Natural killer cell (primary cell): ENCODE results near the gene ALDOC. TPM values are rescaled to one million over a fixed set of nuclear protein-coding genes. Genes with fewer than 3 reads are reported as not detected.

Experiments used
- ATAC-seq, 3 donors: fragments of 150-1000 bp in 2 of 3; fragments of 200-7000 bp in 1 of 3; cut with Tn5 transposase; 1 replicate in 1 of 3; 2 replicates in 2 of 3; pipeline ENCODE4 v1.10.0; 2021; ENCODE audit warnings: mild to moderate bottlenecking in 2 of 3, moderate library complexity in 2 of 3
- DNase-seq, 2 donors: peaks; one replicate each; pipeline versions ENCODE4 v3.0.0 to v3.0.0-alpha.2; 2013 to 2021; ENCODE audit warnings: mixed read lengths in 1 of 2
- H3K27ac ChIP-seq: one replicate; pipeline ENCODE4 v1.5.1; 2013; ENCODE audit warnings: mild to moderate bottlenecking, low read length
- H3K27me3 ChIP-seq: one replicate; pipeline ENCODE4 v1.6.1; 2013; ENCODE audit warnings: low read length; ENCODE audit not compliant: control insufficient read depth, insufficient read depth
- H3K36me3 ChIP-seq: one replicate; pipeline ENCODE4 v1.6.1; 2013; ENCODE audit warnings: low read length; ENCODE audit not compliant: control insufficient read depth, insufficient read depth
- H3K4me1 ChIP-seq: one replicate; pipeline ENCODE4 v1.6.1; 2013; ENCODE audit warnings: low read length; ENCODE audit not compliant: control insufficient read depth, insufficient read depth
- H3K4me3 ChIP-seq: one replicate; pipeline ENCODE4 v1.5.1; 2013; ENCODE audit warnings: low read length
- H3K9me3 ChIP-seq: one replicate; pipeline ENCODE4 v1.6.1; 2013; ENCODE audit warnings: low read length; ENCODE audit not compliant: control insufficient read depth, insufficient read depth
- H3K27ac Mint-ChIP-seq, 2 donors: one replicate each; pipeline ENCODE4 v1.8.0; 2022; ENCODE audit warnings: mild to moderate bottlenecking in 2 of 2, mixed read lengths in 2 of 2, moderate library complexity in 1 of 2
- H3K27me3 Mint-ChIP-seq, 2 donors: one replicate each; pipeline ENCODE4 v1.8.0; 2022; ENCODE audit warnings: low read depth in 2 of 2, mixed read lengths in 2 of 2
- H3K36me3 Mint-ChIP-seq: one replicate; pipeline ENCODE4 v1.8.0; 2022; ENCODE audit warnings: mixed read lengths
- H3K4me1 Mint-ChIP-seq, 2 donors: one replicate each; pipeline ENCODE4 v1.8.0; 2022; ENCODE audit warnings: mixed read lengths in 2 of 2
- H3K4me3 Mint-ChIP-seq: one replicate; pipeline ENCODE4 v1.8.0; 2022; ENCODE audit warnings: mild to moderate bottlenecking, moderate library complexity, mixed read lengths
- H3K9me3 Mint-ChIP-seq, 2 donors: one replicate each; pipeline ENCODE4 v1.8.0; 2022; ENCODE audit warnings: mixed read lengths in 2 of 2
- WGBS: methylation state at CpG from one replicate; pipeline ENCODE4 v1.1.7; 2013; ENCODE audit warnings: missing lambda C conversion rate; ENCODE audit not compliant: insufficient coverage; 5-methylcytosine and 5-hydroxymethylcytosine counted together
- intact Hi-C: fragments of 100-400 bp; cut with micrococcal nuclease; formaldehyde crosslinking; loops from one replicate; pipeline ENCODE4 v1.14.2; 2022
- total RNA-seq, 4 donors: library from RNA; stranded (reverse); fragments of 120-200 nt in 1 of 4; gene quantifications; one replicate each; pipeline versions ENCODE4 v1.2.3 to v1.2.4, GENCODE V29; 2013 to 2022
- TF ChIP-seq, protein P1 (sequence below): fragments of 200-600 bp; IDR thresholded peaks from one replicate; pipeline ENCODE4 v1.8.0; 2022; ENCODE audit warnings: antibody characterized with exemption

The ALDOC gene
- total RNA-seq, 3 donors from 2014 or later (not counting 1 experiment from before 2014, with no cell fraction given) = 18.2 to 25.4 (median 23.0) TPM

- H3K4me1 Mint-ChIP-seq = peaks cover 53 to 56% of the 10 kb centered on the region in 2 donors
These were observed 3.7 kb downstream of the ALDOC start for GRCh38 chr17:28573040-28573380.

GRCh38 chr17:28572259-28573039, 4.2 kb downstream of the ALDOC start:
- Mint-ChIP-seq H3K36me3 (no peaks in the 10 kb centered on the region), H3K9me3 (no peaks in the 10 kb centered on the region), H3K27ac (peak overlapping the region; percentile 88 to 91), H3K4me1 (peaks cover 59 to 62% of the 10 kb centered on the region in 2 donors), H3K27me3 (no peaks in the 10 kb centered on the region), H3K4me3 (peak overlapping the region; percentile 96)
- Histone ChIP-seq H3K4me3 (peak overlapping the region; percentile 93), H3K27me3 (no peaks in the 10 kb centered on the region), H3K36me3 (no peaks in the 10 kb centered on the region), H3K27ac (peak overlapping the region; percentile 88), H3K4me1 (peaks cover 38% of the 10 kb centered on the region), H3K9me3 (no peaks in the 10 kb centered on the region)
- no peak for ATAC-seq
- DNase-seq = peak in 1 of 2 donors; percentile 25
- intact Hi-C loops = no loop called here
- TF ChIP-seq, protein P1, sequence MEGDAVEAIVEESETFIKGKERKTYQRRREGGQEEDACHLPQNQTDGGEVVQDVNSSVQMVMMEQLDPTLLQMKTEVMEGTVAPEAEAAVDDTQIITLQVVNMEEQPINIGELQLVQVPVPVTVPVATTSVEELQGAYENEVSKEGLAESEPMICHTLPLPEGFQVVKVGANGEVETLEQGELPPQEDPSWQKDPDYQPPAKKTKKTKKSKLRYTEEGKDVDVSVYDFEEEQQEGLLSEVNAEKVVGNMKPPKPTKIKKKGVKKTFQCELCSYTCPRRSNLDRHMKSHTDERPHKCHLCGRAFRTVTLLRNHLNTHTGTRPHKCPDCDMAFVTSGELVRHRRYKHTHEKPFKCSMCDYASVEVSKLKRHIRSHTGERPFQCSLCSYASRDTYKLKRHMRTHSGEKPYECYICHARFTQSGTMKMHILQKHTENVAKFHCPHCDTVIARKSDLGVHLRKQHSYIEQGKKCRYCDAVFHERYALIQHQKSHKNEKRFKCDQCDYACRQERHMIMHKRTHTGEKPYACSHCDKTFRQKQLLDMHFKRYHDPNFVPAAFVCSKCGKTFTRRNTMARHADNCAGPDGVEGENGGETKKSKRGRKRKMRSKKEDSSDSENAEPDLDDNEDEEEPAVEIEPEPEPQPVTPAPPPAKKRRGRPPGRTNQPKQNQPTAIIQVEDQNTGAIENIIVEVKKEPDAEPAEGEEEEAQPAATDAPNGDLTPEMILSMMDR = no peak
- 69% methylated on average over 5 of the region's 5 CpGs for WGBS

More at GRCh38 chr17:28573040-28573380, 3.7 kb downstream of the ALDOC start:
- Mint-ChIP-seq H3K27ac (peak overlapping the region; percentile 88 to 91), H3K36me3 (no peaks in the 10 kb centered on the region), H3K4me3 (peak overlapping the region; percentile 96), H3K27me3 (no peaks in the 10 kb centered on the region), H3K9me3 (no peaks in the 10 kb centered on the region)
- H3K27me3 ChIP-seq = no peaks in the 10 kb centered on the region
- DNase-seq (no peak), ATAC-seq (no peak)
- H3K9me3 ChIP-seq = no peaks in the 10 kb centered on the region
- TF ChIP-seq, protein P1 = no peak
- H3K4me1 ChIP-seq = peaks cover 38% of the 10 kb centered on the region
- H3K4me3 ChIP-seq = no peak overlapping the region
- intact Hi-C loops = no loop called here
- no peaks in the 10 kb centered on the region for H3K36me3 ChIP-seq
- no peak overlapping the region for H3K27ac ChIP-seq

DNA sequence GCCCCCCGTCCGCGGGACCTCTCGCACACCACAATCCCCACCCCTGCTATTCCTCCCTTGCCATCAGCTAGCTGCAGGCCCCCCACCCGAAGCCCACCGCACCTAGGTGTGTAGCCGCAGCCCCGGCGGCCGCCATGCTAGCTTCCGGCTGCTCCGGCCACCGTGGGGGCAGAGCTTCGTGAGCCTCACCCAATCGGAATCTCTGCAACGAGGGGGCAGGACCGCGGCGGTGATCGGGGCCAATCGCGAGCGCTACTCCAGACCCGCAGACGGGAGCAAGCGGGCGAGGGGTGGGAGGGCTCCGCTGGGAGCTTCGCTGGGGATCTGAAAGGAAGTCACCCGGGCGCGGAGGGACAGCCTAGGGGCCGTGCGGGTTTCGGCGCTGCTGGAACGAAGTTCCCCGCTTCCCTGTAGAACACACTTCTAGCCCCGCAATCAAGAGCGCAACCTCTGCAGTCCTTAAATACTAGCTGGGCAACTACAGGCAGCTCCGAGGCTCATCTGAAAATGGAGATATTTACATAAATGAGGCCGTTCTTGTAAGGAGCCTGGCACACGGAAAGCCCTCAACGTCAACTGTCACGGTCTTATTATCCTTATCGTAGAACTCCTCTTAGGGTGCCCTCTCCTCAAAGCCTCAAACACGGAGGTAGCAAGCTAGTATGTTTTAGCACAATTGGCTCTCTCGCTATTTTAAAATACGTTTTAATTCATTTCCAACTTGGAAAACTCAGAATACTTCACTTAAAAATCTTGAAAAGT, 5.2 kb downstream of the ALDOC start, which contains the start of gene PIGS:
TSS of gene PIGS (minus strand) at position 164 of the 762 bp plus-strand sequence. CDS start at position 136, 28 bp downstream.
- Mint-ChIP-seq H3K27ac (peak within 1 kb of the TSS; percentile 88 to 91), H3K9me3 (no peaks in the 10 kb centered on the region), H3K27me3 (no peaks in the 10 kb centered on the region), H3K4me1 (peaks cover 55 to 58% of the 10 kb centered on the region in 2 donors), H3K36me3 (no peaks in the 10 kb centered on the region), H3K4me3 (peak within 1 kb of the TSS; percentile 96)
- peak within 1 kb of the TSS; percentile 93 for H3K4me3 ChIP-seq
- intact Hi-C loops = loop anchor here (2.0 kb wide), 1 partner anchor 23 kb away; no protein-coding TSS in a partner anchor
- no peaks in the 10 kb centered on the region for H3K9me3 ChIP-seq
- DNase-seq = peak; percentile 88 to 94
- peak; percentile 97 to 99 (median 97) for ATAC-seq
- WGBS = 1% methylated on average over 49 of the region's 49 CpGs
- TF ChIP-seq, protein P1 = no peak
- H3K36me3 ChIP-seq = no peaks in the 10 kb centered on the region
- H3K4me1 ChIP-seq = peaks cover 32% of the 10 kb centered on the region
- peak within 1 kb of the TSS; percentile 88 for H3K27ac ChIP-seq
- H3K27me3 ChIP-seq = no peaks in the 10 kb centered on the region
